Smooth muscle cell of the brain vasculature (primary cell): Measurements from ENCODE around the gene AKAP6.
"Not testable (repeated sequence)": the region's sequence is repeated elsewhere in the genome, so short reads cannot be mapped to it uniquely, and the experiment has no call there.

ENCODE experiments used
- DNase-seq: peaks from one replicate; pipeline ENCODE4 v3.0.0-alpha.2; 2012; ENCODE audit warnings: low read depth, low spot score

AKAP6 gene

GRCh38 chr14:32373174-32373573 is 44.1 kb downstream of the AKAP6 start:
- not testable (repeated sequence) for DNase-seq

- no peak for DNase-seq
These were observed 45.1 kb downstream of the AKAP6 start for GRCh38 chr14:32374155-32374554.

GRCh38 chr14:32375663-32376062 is 46.6 kb downstream of the AKAP6 start:
- no peak for DNase-seq

- DNase-seq = no peak
These were observed 48.0 kb downstream of the AKAP6 start for GRCh38 chr14:32377046-32377646.

- DNase-seq = no peak
These were observed 49.2 kb downstream of the AKAP6 start for GRCh38 chr14:32378284-32378683.

- no peak for DNase-seq
These were observed 50.3 kb downstream of the AKAP6 start for GRCh38 chr14:32379447-32379846.

- no peak for DNase-seq
These were observed 52.8 kb downstream of the AKAP6 start for GRCh38 chr14:32381869-32382268.

GRCh38 chr14:32382704-32383103 is 53.6 kb downstream of the AKAP6 start:
- no peak for DNase-seq

GRCh38 chr14:32383364-32384009 is 54.4 kb downstream of the AKAP6 start:
- no peak for DNase-seq

GRCh38 chr14:32384464-32384863 is 55.4 kb downstream of the AKAP6 start:
- no peak for DNase-seq

- not testable (repeated sequence) for DNase-seq
These were observed 58.2 kb downstream of the AKAP6 start for GRCh38 chr14:32387295-32387694.

GRCh38 chr14:32393119-32393518 is 64.0 kb downstream of the AKAP6 start:
- DNase-seq = no peak

GRCh38 chr14:32394038-32394437 is 64.9 kb downstream of the AKAP6 start:
- DNase-seq = no peak

GRCh38 chr14:32396885-32397284 is 67.8 kb downstream of the AKAP6 start:
- no peak for DNase-seq

GRCh38 chr14:32397861-32398640 is 69.0 kb downstream of the AKAP6 start:
- no peak for DNase-seq

GRCh38 chr14:32399920-32400319 is 70.8 kb downstream of the AKAP6 start:
- no peak for DNase-seq

- DNase-seq = no peak
These were observed 71.4 kb downstream of the AKAP6 start for GRCh38 chr14:32400480-32400879.

GRCh38 chr14:32403021-32403420 is 73.9 kb downstream of the AKAP6 start:
- no peak for DNase-seq

GRCh38 chr14:32403688-32404087 is 74.6 kb downstream of the AKAP6 start:
- DNase-seq = no peak

- no peak for DNase-seq
These were observed 75.9 kb downstream of the AKAP6 start for GRCh38 chr14:32404784-32405573.

GRCh38 chr14:32405856-32406255 is 76.8 kb downstream of the AKAP6 start:
- DNase-seq = no peak

- no peak for DNase-seq
These were observed 78.0 kb downstream of the AKAP6 start for GRCh38 chr14:32407130-32407529.
